ENCODE measurements around the gene SCN2B. TPM values are rescaled to one million over a fixed set of nuclear protein-coding genes. Genes with fewer than 3 reads are reported as not detected.

SCN2B gene
- polyA plus RNA-seq, 1 of the 3 experiments (the other 2 are of a cell fraction) = 0.05 TPM

DNA sequence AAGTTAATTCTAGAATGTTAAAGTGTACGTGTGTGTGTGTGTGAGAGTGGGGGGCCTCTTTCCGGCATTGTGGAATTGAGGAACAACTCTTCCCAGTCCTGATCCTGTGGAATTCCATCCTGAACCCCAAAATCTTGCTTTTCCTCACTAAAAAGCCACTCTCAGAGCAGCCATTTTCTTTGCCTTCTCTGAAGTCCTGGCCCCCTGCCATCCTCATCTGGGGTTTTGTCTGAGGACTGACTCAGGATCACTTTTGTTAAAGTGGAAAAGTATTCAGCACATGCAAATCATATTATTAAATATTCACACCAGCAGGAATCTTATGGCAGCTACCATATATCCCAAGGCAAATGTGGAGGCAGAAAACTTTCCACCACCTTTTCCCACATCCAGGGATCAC lies 27.6 kb downstream of the SCN2B start:
- ChIA-PET CTCF (interaction anchor here (1.0 to 15.5 kb wide), 3 partner anchors 22 to 204 kb away, joined by 3 to 246 read pairs (median 7); no protein-coding TSS in a partner anchor), POLR2A (no interaction called here)
- H3K4me2 ChIP-seq = no peak overlapping the region
- no peak overlapping the region for H2AFZ ChIP-seq (ENCODE audit: low read depth)
- peaks cover 33% of the 10 kb centered on the region; the same call in 1 of the 2 replicates for H3K27me3 ChIP-seq (ENCODE audit: insufficient read depth)
- no peaks in the 10 kb centered on the region for H3K9me3 ChIP-seq
- DNase-seq = no peak
- H4K20me1 ChIP-seq (ENCODE audit: insufficient read depth) = no peaks in the 10 kb centered on the region
- H3K79me2 ChIP-seq (ENCODE audit: insufficient read depth) = no peaks in the 10 kb centered on the region
- no peaks in the 10 kb centered on the region for H3F3A ChIP-seq (replicated peaks; ENCODE audit: insufficient read depth)
- no peak overlapping the region for H3K9ac ChIP-seq
- H3K36me3 ChIP-seq (replicated peaks in 1 of 2; ENCODE audit: control insufficient read depth in 1 of 2, insufficient read depth in 2 of 2, low read length in 1 of 2) = no peaks in the 10 kb centered on the region
- no peaks in the 10 kb centered on the region for H3K9me2 ChIP-seq
- 64% methylated on average over 2 of the region's 2 CpGs for WGBS (ENCODE audit: low lambda C conversion rate)
- TF ChIP-seq FOXJ3 (CRISPR knock-in tag; IDR thresholded peaks at IDR 0.05) = no peak
- TF ChIP-seq, protein P1, sequence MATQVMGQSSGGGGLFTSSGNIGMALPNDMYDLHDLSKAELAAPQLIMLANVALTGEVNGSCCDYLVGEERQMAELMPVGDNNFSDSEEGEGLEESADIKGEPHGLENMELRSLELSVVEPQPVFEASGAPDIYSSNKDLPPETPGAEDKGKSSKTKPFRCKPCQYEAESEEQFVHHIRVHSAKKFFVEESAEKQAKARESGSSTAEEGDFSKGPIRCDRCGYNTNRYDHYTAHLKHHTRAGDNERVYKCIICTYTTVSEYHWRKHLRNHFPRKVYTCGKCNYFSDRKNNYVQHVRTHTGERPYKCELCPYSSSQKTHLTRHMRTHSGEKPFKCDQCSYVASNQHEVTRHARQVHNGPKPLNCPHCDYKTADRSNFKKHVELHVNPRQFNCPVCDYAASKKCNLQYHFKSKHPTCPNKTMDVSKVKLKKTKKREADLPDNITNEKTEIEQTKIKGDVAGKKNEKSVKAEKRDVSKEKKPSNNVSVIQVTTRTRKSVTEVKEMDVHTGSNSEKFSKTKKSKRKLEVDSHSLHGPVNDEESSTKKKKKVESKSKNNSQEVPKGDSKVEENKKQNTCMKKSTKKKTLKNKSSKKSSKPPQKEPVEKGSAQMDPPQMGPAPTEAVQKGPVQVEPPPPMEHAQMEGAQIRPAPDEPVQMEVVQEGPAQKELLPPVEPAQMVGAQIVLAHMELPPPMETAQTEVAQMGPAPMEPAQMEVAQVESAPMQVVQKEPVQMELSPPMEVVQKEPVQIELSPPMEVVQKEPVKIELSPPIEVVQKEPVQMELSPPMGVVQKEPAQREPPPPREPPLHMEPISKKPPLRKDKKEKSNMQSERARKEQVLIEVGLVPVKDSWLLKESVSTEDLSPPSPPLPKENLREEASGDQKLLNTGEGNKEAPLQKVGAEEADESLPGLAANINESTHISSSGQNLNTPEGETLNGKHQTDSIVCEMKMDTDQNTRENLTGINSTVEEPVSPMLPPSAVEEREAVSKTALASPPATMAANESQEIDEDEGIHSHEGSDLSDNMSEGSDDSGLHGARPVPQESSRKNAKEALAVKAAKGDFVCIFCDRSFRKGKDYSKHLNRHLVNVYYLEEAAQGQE (IDR thresholded peaks at IDR 0.05; ENCODE audit: low read depth, low read length) = no peak
- no peak for TF ChIP-seq RAD21 (IDR thresholded peaks at IDR 0.05; ENCODE audit: low read length)
- no peak for TF ChIP-seq CHD2 (IDR thresholded peaks at IDR 0.05; ENCODE audit: low read length, partially characterized antibody)
- TF ChIP-seq GATA2 (CRISPR knock-in tag; IDR thresholded peaks at IDR 0.05) = no peak
- TF ChIP-seq SMC3 (IDR thresholded peaks at IDR 0.05; ENCODE audit: low read depth, low read length) = no peak
- TF ChIP-seq TAF1 (IDR thresholded peaks at IDR 0.05; ENCODE audit: borderline replicate concordance, low read depth, low read length) = no peak
- TF ChIP-seq, protein P2, sequence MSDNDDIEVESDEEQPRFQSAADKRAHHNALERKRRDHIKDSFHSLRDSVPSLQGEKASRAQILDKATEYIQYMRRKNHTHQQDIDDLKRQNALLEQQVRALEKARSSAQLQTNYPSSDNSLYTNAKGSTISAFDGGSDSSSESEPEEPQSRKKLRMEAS (IDR thresholded peaks at IDR 0.05; ENCODE audit: low read depth) = no peak
- no peak for TF ChIP-seq RXRA (IDR thresholded peaks at IDR 0.05; ENCODE audit: borderline replicate concordance, low read depth)
- no peak for TF ChIP-seq NRF1 (IDR thresholded peaks at IDR 0.05; ENCODE audit: low read depth, low read length)
- TF ChIP-seq, protein P3, sequence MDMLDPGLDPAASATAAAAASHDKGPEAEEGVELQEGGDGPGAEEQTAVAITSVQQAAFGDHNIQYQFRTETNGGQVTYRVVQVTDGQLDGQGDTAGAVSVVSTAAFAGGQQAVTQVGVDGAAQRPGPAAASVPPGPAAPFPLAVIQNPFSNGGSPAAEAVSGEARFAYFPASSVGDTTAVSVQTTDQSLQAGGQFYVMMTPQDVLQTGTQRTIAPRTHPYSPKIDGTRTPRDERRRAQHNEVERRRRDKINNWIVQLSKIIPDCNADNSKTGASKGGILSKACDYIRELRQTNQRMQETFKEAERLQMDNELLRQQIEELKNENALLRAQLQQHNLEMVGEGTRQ (IDR thresholded peaks at IDR 0.05; ENCODE audit: borderline replicate concordance, low read depth, low read length) = no peak
- TF ChIP-seq, protein P4, sequence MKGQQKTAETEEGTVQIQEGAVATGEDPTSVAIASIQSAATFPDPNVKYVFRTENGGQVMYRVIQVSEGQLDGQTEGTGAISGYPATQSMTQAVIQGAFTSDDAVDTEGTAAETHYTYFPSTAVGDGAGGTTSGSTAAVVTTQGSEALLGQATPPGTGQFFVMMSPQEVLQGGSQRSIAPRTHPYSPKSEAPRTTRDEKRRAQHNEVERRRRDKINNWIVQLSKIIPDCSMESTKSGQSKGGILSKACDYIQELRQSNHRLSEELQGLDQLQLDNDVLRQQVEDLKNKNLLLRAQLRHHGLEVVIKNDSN (IDR thresholded peaks at IDR 0.05; ENCODE audit: borderline replicate concordance, low read depth) = no peak
- no peak for TF ChIP-seq EP300 (IDR thresholded peaks at IDR 0.05; ENCODE audit: borderline replicate concordance in 1 of 2, low read depth in 1 of 2, low read length in 1 of 2)
- no peak for TF ChIP-seq MEF2A (IDR thresholded peaks at IDR 0.05; ENCODE audit: borderline replicate concordance, low read depth)
- TF ChIP-seq GABPA (IDR thresholded peaks at IDR 0.05; ENCODE audit: low read depth) = no peak
- no peak for TF ChIP-seq ELF1 (IDR thresholded peaks at IDR 0.05)
- H3K4me3 ChIP-seq (ENCODE audit: low read depth in 2 of 2, low read length in 1 of 2) = no peak overlapping the region
- peaks cover 0 to 14% of the 10 kb centered on the region in 2 experiments; a peak in 1 of 4 replicates for H3K4me1 ChIP-seq (ENCODE audit: control insufficient read depth in 1 of 2, insufficient read depth in 2 of 2, low read depth in 1 of 2, low read length in 1 of 2)
- H3K27ac ChIP-seq (ENCODE audit: low read depth in 2 of 2, low read length in 1 of 2) = no peak overlapping the region

All from SK-N-SH (cell line).